A673 (cell line): ENCODE data around the gene TSHZ2.

Source experiments
- EZH2 ChIP-seq: fragments of 200-600 bp; sonication (generic); IDR thresholded peaks from 2 replicates; pipeline ENCODE4 v1.6.1; 2017; ENCODE audit warnings: borderline replicate concordance, low read depth, mild to moderate bottlenecking, mixed read lengths, antibody characterized with exemption, low read length; ENCODE audit not compliant: poor library complexity, severe bottlenecking
- TF ChIP-seq, protein P1 (sequence below): fragments of 300-800, 200-600 bp; sonication (generic); conservative IDR thresholded peaks from 2 replicates; pipeline ENCODE4 v1.5.1; 2017; ENCODE audit warnings: low read depth, mild to moderate bottlenecking, antibody characterized with exemption, low read length, moderate library complexity, mixed read lengths

- TF ChIP-seq, protein P1, sequence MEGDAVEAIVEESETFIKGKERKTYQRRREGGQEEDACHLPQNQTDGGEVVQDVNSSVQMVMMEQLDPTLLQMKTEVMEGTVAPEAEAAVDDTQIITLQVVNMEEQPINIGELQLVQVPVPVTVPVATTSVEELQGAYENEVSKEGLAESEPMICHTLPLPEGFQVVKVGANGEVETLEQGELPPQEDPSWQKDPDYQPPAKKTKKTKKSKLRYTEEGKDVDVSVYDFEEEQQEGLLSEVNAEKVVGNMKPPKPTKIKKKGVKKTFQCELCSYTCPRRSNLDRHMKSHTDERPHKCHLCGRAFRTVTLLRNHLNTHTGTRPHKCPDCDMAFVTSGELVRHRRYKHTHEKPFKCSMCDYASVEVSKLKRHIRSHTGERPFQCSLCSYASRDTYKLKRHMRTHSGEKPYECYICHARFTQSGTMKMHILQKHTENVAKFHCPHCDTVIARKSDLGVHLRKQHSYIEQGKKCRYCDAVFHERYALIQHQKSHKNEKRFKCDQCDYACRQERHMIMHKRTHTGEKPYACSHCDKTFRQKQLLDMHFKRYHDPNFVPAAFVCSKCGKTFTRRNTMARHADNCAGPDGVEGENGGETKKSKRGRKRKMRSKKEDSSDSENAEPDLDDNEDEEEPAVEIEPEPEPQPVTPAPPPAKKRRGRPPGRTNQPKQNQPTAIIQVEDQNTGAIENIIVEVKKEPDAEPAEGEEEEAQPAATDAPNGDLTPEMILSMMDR, result no peak
- TF ChIP-seq EZH2, result no peak
Measured at GRCh38 chr20:52923123-52923937, 48.8 kb upstream of the TSHZ2 start.
